Stimulated activated CD8-positive, alpha-beta memory T cell treated with anti-CD3 and anti-CD28 coated beads, Interleukin-15, amount 100 ng/mL, for 24 hours (primary cell): ENCODE data around the gene FGF22.

Experiments used
- DNase-seq: peaks from one replicate; pipeline ENCODE4 v3.0.0-alpha.2; 2020; ENCODE audit warnings: low read depth

Gene FGF22

DNA sequence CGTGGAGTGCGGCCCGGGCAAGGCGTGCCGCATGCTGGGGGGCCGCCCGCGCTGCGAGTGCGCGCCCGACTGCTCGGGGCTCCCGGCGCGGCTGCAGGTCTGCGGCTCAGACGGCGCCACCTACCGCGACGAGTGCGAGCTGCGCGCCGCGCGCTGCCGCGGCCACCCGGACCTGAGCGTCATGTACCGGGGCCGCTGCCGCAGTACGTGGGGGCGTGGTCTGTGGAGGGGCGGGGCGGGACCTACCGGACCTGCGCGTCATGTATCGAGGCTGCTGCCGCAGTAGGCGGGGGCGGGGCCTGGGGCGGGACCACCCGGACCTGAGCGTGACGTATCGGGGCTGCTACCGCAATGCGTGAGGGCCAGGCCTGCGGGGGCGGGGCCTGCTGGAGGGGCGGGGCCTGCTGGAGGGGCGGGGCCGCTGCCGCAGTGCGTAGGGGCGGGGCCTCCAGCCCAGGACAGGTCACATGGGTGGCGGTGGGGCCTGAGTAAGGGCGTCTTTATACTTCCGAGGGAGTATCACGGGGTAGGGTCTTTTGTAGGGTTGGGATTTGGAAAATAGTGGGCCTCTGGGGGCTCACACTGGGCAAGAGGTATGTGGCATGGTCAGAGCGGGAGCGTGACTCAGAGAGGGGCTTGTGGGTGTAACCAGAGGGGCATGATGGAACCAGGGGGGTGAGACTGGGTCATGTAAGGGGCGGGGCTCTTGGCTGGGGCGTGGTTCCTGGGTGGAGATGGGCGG, 40.8 kb downstream of the FGF22 start:
- peak; percentile 99 for DNase-seq

DNA sequence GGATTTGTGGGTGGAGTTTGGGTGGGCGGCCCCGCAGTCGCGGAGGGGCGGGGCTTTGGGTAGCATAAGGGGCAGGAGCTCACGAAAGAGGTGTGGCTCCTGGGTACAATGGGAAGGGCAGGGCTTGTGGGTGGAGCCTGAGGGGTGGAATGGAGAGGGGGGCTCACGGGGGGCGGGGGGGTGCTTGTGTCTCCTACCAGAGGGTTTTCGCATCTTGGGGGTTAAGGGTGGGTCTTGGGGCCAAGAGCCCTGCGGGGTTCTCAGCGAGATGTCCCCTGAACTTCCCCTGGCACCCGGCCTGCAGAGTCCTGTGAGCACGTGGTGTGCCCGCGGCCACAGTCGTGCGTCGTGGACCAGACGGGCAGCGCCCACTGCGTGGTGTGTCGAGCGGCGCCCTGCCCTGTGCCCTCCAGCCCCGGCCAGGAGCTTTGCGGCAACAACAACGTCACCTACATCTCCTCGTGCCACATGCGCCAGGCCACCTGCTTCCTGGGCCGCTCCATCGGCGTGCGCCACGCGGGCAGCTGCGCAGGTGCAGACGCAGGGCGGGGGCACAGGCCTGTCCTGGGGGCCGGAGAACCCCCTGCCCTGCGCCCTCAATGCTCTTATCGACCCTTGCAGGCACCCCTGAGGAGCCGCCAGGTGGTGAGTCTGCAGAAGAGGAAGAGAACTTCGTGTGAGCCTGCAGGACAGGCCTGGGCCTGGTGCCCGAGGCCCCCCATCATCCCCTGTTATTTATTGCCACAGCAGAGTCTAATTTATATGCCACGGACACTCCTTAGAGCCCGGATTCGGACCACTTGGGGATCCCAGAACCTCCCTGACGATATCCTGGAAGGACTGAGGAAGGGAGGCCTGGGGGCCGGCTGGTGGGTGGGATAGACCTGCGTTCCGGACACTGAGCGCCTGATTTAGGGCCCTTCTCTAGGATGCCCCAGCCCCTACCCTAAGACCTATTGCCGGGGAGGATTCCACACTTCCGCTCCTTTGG, 41.6 kb downstream of the FGF22 start:
- DNase-seq: no peak

DNA sequence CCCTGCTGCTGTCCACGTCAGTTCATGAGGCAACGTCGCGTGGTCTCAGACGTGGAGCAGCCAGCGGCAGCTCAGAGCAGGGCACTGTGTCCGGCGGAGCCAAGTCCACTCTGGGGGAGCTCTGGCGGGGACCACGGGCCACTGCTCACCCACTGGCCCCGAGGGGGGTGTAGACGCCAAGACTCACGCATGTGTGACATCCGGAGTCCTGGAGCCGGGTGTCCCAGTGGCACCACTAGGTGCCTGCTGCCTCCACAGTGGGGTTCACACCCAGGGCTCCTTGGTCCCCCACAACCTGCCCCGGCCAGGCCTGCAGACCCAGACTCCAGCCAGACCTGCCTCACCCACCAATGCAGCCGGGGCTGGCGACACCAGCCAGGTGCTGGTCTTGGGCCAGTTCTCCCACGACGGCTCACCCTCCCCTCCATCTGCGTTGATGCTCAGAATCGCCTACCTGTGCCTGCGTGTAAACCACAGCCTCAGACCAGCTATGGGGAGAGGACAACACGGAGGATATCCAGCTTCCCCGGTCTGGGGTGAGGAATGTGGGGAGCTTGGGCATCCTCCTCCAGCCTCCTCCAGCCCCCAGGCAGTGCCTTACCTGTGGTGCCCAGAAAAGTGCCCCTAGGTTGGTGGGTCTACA, 43.1 kb downstream of the FGF22 start:
- no peak for DNase-seq

DNA sequence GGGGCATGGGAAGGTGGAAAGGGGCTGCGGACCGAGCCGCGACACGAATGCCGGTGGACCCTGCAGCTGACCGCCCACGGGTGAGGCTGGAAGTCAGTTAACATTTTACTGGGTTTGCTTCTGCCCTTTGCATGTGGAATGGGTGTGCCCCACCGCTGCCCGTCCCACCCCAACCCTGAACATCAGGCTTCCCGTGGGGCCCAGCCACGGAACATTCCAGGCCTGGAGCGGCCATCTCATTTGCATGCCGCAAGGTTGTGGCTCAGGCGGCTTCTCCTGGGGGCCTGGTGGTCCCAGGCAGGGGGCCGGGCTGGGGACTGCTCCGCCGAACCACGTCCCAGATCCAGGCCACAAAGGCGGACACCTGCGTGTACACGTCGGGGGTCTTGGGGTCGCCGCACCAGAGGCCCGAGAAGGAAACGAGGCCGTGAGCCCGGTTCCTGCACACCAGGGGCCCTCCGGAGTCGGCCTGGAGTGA, 45.8 kb downstream of the FGF22 start:
- DNase-seq: no peak

DNA sequence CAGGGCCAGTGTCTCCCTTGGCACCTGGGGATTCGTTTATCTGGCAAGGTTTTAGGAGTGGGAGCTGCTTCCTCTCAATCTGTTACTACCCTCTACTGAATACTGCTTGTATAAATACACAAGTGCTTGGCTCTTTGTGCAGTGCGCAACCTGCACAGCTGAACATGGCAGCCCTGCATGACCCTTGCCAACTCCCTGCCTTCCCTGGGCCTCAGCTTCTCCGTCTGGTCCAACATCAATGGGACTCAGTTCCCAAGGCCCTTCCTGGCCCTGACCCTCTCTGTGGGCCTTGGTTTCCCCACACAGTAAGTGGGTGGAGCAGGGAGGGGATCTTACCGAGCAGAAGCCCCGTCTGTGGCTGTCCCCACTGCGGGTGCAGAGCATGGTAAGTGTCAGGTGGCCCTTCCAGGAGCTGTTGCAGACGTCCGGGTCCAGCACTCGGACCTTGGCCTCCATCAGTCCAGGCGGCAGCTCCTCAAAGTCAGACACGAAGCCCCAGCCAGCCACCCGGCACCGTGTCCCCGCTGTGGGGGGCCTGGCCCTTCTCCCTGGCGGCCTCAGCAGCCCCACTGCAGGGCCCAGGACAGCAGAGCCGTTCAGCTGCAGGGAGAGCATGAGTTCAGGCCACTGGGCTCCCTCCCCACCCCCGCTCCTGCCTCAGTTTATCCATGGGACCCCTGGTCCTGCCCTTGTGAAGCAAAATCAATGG, 47.1 kb downstream of the FGF22 start:
- DNase-seq: no peak

DNA sequence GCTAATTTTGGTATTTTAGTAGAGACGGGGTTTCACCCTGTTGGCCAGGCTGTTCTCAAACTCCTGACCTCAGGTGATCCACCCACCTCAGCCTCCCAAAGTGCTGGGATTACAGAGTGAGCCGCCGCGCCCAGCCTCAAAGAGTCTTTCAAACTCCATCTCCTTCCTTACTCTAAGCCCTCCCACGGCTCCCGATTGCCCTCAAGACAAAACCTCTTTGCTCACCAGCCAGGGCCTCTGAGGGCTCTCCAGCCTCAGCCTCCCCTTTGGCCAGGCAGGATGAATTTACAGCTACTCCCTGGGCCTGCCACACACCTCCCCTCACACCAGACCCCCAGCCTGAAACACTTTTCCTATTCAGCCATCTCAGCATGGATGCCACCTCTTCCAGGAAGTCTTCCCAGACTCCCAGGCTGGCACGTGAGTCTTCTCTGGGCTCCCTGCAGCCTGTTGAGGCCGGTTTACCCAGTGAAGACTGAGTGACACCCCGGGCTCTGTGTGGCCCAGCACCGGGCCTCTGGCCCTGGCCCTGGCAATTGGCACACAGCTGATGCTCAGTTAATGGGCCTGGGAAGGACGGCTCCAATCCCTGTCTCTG, 48.0 kb downstream of the FGF22 start:
- DNase-seq: no peak

DNA sequence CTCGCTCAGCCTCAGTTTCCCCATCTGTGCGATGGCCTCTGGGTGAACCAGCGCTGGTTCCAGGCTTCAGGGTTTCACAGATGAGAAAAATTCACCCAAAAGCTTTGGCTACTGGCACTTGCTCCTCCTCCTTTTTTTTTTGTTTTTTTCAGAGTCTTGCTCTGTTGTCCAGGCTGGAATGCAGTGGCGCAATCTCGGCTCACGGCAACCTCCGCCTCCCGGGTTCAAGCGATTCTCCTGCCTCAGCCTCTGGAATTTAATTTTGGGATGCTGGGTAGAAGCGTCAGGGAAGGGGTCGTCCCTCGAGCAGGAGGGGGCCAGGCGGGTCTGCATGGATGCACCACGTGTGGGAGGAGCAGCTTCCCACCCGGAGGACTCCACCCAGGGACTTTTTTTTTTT, 48.5 kb downstream of the FGF22 start:
- DNase-seq: no peak

DNA sequence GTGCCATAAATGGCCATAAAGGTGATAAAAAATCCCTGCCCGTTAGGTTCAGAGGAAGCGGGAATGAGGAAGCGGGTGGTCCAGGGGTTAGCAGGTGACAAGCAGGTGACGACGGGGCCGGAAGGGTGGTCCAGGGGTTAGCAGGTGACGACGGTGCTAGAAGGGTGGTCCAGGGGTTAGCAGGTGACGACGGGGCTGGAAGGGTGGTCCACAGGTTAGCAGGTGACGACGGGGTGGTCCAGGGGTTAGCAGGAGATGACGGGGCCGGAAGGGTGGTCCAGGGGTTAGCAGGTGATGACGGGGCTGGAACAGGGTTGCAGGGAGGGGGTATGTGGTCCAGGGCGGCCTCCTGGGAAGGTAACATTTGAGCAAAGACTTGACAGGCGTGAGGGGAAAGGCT, 49.3 kb downstream of the FGF22 start:
- no peak for DNase-seq

DNA sequence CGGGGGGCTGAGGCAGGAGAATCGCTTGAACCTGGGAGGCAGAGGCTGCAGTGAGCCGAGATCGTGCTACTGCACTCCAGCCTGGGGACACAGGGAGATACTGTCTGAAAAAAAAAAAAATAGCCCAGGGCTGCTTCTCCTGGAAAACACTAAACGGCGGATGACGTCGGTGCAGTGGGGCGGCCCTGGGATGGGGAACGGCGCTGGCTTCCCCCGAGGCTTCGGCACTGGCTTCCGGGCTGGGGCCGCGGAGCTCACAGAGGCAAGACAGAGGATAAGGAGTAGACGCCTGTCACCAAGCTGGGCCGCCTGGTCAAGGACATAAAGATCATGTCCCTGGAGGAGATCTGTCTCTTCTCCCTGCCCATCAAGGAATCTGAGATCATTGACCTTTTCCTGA, 50.5 kb downstream of the FGF22 start:
- no peak for DNase-seq
